Measurements from ENCODE around the gene KDM4B.
A peak's percentile ranks its signal among the peaks of the same experiment; 100 is the strongest.

Gene KDM4B

GRCh38 chr19:5122671-5123409 lies 153.9 kb downstream of the KDM4B start:
- no peak for DNase-seq (ENCODE audit: low read depth)

GRCh38 chr19:5123646-5124045 lies 154.7 kb downstream of the KDM4B start:
- DNase-seq (ENCODE audit: low read depth), result no peak

- no peak for DNase-seq (ENCODE audit: low read depth)
These were observed 155.4 kb downstream of the KDM4B start for GRCh38 chr19:5124111-5124855.

- no peak for DNase-seq (ENCODE audit: low read depth)
These were observed 156.5 kb downstream of the KDM4B start for GRCh38 chr19:5125376-5125775.

GRCh38 chr19:5125797-5126497 lies 157.0 kb downstream of the KDM4B start:
- DNase-seq (ENCODE audit: low read depth), result no peak

GRCh38 chr19:5126498-5127223 lies 157.7 kb downstream of the KDM4B start:
- DNase-seq (ENCODE audit: low read depth), result no peak

GRCh38 chr19:5127717-5128116 lies 158.8 kb downstream of the KDM4B start:
- DNase-seq (ENCODE audit: low read depth), result no peak

GRCh38 chr19:5128251-5128935 lies 159.5 kb downstream of the KDM4B start:
- no peak for DNase-seq (ENCODE audit: low read depth)

- DNase-seq (ENCODE audit: low read depth), result no peak
These were observed 160.1 kb downstream of the KDM4B start for GRCh38 chr19:5128936-5129389.

- no peak for DNase-seq (ENCODE audit: low read depth)
These were observed 160.8 kb downstream of the KDM4B start for GRCh38 chr19:5129691-5130090.

- DNase-seq (ENCODE audit: low read depth), result peak; percentile 25
These were observed 161.6 kb downstream of the KDM4B start for GRCh38 chr19:5130371-5131030.

GRCh38 chr19:5131031-5131505 lies 162.2 kb downstream of the KDM4B start:
- no peak for DNase-seq (ENCODE audit: low read depth)

GRCh38 chr19:5131506-5132205 lies 162.7 kb downstream of the KDM4B start:
- no peak for DNase-seq (ENCODE audit: low read depth)

- DNase-seq (ENCODE audit: low read depth), result no peak
These were observed 163.3 kb downstream of the KDM4B start for GRCh38 chr19:5132206-5132560.

- DNase-seq (ENCODE audit: low read depth), result no peak
These were observed 164.1 kb downstream of the KDM4B start for GRCh38 chr19:5132698-5133651.

- DNase-seq (ENCODE audit: low read depth), result no peak
These were observed 165.2 kb downstream of the KDM4B start for GRCh38 chr19:5133986-5134595.

GRCh38 chr19:5134691-5135090 lies 165.8 kb downstream of the KDM4B start:
- DNase-seq (ENCODE audit: low read depth), result no peak

- no peak for DNase-seq (ENCODE audit: low read depth)
These were observed 167.4 kb downstream of the KDM4B start for GRCh38 chr19:5136073-5136855.
